HUDEP-2 (cell line): ENCODE measurements around the gene GRIK4.

Experiments used
- DNase-seq, 76 experiments: peaks; one replicate each; lab custom pipeline; 2025; ENCODE audit not compliant: unreplicated experiment in 76 of 76; lab: John Stamatoyannopoulos, UW

Gene GRIK4

DNA sequence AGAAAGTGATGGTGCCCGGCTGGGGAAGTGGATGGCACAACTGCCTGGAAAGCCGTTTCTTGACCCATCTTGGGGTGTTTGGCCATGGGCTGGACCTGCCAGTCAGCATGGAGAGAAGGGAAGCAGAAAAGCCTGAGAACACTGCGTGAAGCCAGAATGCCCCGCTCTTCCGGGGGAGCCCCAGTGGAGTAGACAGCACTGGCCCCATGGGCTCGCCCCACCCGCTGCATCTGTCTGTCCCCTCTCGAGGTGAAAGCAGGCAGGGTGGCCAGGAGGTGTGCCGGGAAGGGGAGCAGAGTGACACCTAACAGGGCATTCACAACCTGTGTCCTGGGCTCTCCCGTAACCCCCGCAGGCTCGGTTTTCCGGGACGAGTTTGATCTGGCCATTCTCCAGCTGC lies 455.3 kb downstream of the GRIK4 start:
- no peak for DNase-seq

DNA sequence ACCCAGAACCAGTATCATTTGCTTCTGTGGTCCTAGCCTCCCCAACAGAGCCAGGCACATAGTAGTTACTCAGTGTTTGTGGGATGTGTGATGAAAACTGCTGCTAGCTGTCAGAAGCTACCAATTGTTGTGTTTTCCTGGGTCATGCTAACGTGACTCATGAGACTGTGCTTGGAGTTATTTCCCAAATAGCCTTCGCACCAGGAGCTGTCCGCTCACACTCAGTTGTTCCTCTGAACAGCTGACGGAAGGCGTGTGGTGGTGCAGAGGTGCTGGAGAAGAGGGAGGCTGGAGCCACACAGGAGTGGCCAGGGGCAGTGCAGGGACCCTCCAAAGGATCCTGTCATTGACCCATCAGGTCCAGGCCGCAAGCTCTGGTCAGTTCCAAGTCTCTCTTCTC lies 458.4 kb downstream of the GRIK4 start:
- DNase-seq: no peak

DNA sequence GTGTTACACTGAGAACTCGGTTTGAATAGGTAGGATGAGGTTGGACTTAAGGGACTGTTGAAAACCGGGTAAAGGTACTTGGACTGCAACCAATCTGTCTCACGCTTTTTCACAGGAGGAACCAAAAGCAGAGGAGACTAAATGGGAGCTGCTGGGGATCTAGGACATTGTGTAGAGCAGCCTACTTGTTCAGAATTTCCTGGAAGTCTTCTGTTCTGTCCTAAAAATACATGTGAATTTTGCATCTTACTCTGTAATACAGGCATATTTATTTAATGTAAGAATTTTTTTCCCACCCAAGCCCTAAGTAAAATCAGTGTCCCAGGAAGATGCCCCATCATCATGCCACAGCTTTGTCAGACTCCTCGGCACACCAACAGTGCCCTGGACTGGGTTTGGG lies 460.3 kb downstream of the GRIK4 start:
- no peak for DNase-seq

DNA sequence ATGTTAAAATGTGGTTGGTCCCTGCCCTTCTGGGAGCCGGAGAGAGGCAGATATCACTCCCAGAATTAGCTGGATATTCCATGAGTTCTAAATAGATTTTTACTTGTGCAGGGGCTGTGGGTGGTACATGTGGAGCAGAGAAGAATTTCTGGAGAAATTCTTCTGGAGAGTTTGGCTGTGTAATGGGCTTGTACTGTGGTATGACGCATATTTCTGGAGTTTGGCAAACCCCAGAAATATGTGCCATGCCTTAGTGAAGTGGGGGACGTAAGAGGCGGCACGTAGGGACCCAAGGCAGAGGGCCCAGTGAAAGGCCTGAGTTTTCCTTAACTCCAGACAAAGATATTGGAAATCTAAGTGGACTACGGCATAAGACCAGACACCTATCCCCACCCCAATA lies 461.1 kb downstream of the GRIK4 start:
- no peak for DNase-seq

DNA sequence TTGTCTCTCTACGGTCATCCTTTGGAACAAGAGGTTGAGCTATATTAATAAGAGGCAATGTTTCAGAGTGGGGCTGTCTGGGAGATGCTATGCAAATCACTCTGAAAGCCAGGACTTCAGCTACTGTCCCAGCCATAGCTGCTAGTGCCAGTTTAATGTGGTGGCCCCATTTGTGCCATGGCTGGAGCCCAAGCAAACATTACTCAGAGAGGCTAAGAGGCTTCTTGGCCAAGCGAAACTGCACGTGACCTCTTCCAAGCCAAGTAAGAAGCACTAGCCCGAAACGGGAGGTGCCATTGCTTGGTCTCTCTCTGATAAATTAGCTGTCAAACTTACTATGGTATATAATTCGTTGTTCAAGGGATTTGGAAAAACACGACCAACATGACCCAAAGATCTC lies 462.0 kb downstream of the GRIK4 start:
- DNase-seq: no peak

DNA sequence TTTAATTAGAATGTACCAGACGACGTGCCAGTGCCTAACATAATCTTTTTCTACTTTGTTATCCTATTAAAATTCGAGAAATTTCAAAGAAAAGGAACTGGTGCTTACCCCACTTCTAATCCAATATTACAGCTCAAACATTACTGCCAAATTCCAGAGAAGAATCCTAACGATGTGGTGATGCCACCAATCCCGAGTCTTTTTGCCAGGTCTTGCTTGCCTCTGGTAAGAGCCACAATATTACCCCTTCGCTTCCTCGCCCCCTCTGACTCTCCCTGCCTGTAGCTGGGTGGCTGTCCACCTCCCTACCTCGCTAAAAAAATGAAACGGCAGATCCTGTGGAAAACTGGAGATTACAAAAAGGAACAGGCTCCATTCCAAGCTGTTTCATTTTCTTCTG lies 462.9 kb downstream of the GRIK4 start:
- DNase-seq: no peak

DNA sequence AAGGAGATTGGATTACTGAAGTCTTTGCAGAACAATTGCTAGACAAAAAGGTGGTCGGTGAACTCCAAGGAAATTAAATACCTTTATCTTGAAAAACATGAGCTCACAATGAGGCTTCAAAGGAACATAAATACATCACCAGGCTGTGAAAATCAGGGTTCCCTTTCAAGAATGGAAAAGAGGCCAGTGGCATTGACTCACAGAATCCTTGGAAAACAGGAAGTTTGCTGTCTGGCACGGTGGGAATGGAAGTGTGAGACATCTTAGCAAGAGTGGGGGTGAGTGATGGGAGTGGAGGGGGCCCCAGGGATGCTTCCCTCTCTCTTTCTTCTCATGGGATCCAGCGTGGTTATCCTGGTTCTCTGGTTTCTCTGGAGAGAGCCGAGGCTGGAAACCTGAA lies 463.4 kb downstream of the GRIK4 start:
- no peak for DNase-seq

DNA sequence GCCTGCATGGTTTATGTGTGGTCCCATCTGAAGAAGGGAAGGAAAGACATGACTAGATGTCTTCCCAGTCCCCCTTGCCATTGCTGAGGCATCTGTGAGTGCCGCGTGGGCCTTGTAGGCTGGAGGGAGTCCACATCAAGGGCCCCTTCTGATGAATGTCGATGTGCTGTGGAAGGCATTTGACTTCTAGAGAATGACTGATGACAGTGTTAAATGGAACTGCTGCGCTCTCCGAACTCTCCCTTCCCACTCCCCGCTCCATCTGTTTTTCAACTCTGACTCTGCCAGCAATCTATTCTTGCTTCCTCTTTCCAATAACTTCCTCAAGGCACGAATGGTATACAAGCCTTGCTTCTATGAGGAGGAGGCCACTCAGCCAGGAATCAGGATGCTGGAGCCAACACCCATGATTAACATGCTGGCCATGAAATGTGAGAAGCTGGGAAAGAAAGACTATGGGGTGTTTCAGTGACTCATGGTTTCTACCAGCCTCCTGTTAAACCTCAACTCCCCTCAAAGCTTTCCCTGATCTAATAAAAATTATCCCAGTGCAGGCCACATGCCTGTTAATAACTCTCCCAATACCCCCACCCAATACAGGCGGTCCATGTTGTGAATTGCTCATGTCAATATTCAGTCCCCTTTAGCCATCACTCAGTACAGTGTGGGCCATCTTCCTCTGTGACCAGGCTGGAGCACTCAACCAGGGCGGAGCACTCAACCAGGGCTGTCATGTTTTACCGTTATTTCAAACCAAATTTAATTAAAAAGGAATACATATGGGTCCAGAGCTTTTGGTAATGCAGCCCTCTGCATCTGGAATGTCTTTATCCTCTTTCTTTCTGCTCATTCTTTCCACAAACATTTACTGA lies 466.0 kb downstream of the GRIK4 start:
- DNase-seq: no peak

DNA sequence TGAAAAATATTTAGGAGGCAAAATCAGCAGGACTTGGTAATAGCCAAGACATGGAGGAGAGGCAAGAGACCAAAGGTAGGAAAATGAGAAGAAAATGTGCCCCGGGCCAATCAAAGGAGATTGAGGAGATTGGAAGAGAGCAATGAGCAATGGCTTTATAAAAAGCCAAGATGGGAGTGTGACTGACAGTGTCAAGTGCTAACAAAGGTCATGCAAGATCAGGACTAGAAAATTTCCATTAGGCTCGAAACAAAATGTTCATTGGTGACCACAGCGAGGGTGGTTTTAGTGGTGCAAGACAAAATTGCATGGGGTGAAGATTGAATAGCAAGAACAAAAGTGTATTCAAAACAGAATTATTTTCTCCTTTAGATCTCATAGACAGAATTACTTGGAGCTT lies 467.2 kb downstream of the GRIK4 start:
- DNase-seq: no peak

DNA sequence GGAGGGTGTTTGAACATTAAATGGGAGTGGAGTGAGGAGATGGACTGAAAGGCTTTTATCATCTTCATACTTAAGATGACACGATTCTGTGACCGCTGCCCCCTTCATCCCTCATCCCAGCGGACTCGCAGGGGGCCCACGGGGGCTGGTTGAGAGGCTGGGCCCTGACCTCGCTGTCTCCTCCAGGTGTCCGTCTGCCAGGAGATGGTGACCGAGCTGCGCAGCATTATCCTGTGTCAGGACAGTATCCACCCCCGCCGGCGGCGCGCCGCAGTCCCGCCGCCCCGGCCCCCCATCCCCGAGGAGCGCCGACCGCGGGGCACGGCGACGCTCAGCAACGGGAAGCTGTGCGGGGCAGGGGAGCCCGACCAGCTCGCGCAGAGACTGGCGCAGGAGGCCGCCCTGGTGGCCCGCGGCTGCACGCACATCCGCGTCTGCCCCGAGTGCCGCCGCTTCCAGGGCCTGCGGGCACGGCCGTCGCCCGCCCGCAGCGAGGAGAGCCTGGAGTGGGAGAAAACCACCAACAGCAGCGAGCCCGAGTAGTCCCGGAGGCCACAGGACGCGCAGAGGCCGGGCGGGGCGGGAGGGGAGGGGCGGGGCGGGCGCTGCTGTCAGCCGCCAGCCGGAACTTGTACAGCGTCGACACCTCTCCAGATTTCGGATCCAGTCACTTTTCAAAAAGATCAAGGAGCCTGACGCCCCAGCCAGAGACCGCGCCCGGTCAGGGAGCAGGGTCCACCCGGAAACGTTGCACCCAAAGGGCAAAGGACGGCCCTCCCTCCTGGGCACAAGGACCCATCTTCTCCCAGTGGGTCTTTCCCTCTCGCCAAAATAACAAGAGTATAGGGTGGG lies 474.4 kb downstream of the GRIK4 start:
- DNase-seq: peak in 16 of 76 experiments; percentile 1 to 15 (median 8)

DNA sequence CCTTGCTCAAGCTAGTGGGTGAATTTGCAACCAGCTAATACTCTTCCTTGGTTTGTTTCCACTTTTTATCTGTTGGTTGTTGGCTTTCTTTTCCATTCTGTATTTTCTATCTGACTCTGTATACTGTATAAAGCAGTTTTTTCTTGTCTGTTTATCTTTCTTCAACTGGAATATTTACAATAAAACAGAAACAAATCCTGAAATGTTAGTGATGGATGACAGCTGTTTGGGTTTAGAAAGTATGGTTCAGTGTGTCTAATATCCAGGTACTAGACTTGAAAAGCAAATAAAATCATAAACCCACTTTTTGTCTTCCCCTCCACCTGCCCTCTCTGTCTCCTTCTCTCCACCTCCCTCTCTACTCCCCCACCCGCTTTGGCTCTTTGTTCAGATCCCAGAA lies 477.1 kb downstream of the GRIK4 start:
- no peak for DNase-seq

DNA sequence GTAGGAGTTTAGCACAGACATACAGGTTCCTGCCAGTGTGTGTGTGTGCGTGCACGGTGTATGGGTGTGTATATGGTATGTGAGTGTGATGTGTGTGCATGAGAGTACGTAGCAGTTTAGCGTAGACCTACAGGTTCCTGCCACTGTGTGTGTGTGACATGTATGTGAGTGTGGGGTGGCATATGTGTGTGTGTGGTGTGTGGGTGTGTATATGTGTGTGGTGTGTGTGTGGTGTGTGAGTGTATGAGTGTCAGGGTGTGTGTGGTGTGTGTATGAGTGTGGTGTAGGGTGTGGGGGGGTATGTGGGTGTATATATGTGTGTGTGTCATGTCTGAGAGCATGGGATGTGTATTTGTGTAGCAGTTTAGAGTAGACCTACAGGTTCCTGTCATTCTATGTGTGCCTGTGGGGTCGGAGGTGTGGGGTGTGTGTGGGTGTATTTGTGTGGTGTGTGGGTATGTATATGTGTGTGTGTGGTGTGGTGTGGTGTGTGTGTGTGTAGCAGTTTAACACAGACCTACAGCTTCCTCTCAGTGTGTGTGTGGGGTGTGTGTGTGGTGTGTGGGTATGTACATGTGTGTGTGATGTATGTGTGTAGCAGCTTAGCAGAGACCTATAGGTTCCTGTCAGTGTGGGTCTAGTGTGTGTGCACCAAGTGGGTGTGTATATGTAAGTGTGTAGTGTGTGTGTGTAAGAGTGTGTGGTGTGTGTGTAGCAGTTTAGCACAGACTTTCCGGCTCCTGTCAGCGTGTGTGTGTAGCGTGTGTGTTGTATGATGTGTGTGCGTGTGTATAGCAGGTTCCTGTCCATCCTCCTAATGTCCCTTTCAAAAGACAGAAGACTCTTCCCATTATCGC lies 480.5 kb downstream of the GRIK4 start:
- DNase-seq: no peak

DNA sequence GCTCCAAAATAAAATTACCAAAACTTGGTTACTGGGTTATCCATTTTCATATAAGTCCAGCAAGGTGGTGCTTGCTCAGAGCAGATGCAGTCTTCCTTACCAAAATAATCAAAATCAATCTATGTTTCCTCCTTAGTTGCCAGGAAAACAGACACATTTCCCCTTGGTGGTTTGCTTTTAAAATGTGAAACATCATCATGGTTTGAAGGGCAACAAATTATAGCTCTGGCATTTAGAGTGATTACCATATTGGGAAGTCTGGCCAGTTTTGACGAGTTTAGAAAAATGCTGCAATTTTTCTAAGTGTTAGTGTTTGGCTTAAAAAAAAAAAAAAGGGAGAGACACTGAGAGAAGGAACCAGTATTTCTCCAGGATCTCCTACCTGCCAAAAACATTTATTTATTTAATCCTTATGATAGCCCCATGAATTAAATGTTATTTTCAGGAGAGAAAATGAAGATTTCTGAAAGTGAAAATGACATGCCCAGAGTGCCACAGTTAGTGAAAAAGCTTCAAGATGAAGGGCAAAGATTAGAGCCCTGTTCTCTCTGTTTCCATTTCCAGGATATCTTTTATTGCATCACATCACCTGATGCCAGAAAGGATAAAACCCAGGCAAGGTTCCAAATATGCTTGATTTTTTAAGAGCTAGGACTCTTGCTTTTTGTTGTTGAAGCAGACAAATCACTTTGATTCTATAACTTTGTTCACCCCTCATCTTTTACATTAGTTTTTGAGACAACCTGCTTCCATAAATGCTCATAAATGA lies 482.7 kb downstream of the GRIK4 start:
- no peak for DNase-seq

DNA sequence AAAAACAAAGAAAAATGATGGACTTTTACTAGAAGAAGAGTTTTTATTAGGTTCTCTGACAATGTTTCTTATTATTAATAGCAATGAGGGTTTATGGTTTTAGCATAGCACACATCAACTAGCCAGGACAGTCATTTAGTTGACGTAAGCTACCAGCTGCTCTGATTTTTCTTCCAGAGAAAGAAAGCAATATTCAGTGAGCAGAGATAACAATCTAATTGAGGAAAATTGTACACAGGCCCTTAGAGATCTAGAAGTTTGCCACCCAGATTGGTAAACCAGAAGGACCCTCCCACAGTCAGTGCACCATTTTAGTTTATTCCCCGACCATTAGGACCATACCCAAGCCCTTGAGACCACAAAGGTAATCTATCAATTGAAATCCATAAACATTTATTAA lies 483.6 kb downstream of the GRIK4 start:
- DNase-seq: no peak

DNA sequence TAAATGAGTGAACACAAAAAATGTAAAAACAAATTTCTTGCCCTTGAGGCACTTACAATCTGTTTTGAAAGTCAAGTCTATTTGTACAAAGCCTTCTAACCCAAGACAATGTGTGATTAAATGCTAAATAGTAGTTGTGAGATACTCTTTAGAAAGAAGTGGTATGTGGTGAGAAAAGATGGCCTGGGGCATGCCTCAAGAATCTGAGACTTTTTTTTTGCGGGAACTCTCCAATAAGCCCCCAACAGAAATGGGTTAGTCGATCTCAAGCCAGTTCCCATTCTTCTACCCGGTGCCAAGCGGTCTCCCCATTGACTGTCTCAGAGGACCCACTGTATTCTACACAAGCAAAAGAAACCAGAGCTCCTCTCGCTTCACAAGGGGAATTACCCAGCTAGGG lies 485.4 kb downstream of the GRIK4 start:
- no peak for DNase-seq

DNA sequence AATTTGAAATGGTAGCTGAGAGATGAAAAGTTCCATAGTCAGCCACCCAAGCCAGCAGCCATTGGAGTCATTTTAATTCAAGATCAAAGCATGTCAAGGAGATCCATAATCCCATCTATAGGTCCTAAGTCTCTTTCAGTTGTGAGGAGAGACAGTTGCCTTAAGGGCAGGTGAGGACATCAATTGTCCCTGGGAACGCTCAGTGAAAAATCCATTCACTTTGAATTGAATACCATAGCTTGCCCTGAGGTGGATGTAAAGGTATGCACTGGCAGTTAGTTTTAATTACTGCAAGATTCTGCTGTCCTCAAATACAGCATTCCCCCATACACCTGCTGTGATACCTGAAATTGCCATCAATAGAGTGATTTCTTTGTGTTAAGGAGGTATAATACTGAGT lies 487.0 kb downstream of the GRIK4 start:
- no peak for DNase-seq

DNA sequence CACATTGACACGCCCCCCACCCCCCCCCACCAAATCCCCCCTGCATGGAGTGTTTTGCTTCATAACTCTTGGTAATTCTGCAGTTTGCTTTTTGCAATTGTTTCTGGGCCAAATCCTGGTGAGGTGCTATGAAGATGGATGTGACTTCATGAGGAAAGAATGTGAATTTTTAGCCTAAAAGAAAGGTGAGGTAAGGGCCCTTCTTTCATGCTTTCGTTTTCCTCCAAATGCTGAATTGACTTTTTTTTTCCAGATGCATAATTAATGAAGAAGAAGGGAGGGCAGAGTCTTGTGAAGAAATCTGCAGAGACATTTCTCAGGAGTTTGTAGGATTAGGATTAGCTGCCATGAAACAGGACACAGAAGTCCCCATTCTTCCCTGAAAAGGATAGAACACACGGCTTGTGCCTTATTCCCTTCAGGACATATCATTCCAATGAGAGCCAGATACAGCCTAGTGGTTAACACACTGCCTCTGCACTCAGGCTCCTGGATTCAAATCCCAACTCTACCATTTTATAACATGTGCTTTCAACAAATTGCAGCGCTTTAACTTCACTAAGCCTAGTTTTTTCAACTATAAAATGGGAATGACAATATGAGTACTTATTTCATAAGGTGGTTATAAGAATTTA lies 492.8 kb downstream of the GRIK4 start:
- no peak for DNase-seq

DNA sequence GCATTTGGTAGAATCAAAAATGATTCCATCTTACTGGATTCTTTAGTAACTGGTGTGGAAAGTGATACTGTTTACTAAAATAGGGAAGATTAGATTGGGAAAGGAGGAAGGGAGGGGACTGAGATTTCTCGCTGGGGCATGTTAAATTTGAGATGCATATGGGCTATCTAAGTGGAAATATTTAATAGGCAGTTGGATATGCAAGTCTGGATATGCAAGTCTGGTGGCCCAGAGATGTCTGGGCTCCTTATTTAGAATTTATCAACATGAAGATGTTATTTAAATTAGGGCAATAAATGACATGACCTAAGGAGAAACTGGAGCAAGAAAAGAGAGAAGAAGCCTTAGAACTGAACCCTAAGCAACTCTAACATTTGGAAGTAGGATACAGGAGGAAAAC lies 495.4 kb downstream of the GRIK4 start:
- DNase-seq: no peak

DNA sequence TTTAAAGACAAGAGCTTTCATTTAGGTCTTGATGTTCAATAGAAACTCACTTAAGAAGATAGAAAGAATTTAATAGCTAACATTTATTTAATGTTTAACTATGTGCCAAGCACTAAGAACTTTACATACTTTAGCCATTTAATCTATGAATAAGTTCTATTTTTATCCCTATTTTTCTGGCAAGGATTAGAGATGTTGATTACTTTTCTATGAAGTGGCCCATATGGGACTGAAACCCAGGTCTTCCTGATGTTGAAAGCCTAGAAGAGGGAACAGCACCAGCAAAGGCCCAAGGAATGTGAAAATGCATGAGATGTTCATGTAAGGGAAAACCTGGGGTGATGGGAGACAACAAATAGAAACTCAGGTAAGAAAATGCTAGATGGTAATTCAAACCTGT lies 497.0 kb downstream of the GRIK4 start:
- DNase-seq: no peak

DNA sequence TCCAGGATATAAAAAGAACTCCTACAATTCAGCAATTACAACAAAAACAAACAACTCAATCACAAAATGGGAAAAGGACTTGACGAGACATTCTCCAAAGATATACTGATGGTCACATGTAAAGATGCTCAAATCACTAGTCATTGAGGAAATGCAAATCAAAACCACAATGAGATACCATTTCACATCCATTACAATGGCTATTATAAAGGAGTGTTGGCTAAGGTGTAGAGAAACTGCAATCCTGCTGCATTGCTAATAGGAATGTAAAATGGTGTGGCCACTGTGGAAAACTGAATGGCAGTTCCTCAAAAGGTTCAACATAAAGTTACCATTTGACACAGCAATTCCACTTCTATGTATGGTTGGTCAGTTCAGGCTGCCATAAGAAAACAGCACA lies 500.5 kb downstream of the GRIK4 start:
- no peak for DNase-seq
